HCT116 (cell line): ENCODE measurements around the gene MRPS23.

Source experiments
- CTCF ChIP-seq, 3 experiments: fragments of 200-600 bp in 1 of 3; sonication (generic) in 1 of 3; IDR thresholded peaks in 2 of 3; conservative IDR thresholded peaks in 1 of 3; 2 replicates each; pipeline ENCODE4 v1.5.1; 2012 to 2017; ENCODE audit warnings: low read depth in 2 of 3, low read length in 2 of 3, antibody characterized with exemption in 1 of 3, borderline replicate concordance in 1 of 3, control low read depth in 1 of 3, mild to moderate bottlenecking in 1 of 3, mixed read lengths in 1 of 3, mixed run types in 1 of 3, moderate library complexity in 1 of 3; ENCODE audit not compliant: insufficient read depth in 1 of 3
- EZH2 ChIP-seq: fragments of 200-600 bp; sonication (generic); IDR thresholded peaks from 2 replicates; pipeline ENCODE4 v1.6.1; 2017; ENCODE audit warnings: antibody characterized with exemption, mixed run types
- POLR2A ChIP-seq: IDR thresholded peaks from 2 replicates; pipeline ENCODE4 v1.7.0; 2011; ENCODE audit warnings: borderline replicate concordance; ENCODE audit not compliant: insufficient read depth, insufficient read length; ENCODE audit errors: extremely low read depth
- POLR2AphosphoS5 ChIP-seq: IDR thresholded peaks from 2 replicates; pipeline ENCODE4 v1.6.1; 2011; ENCODE audit warnings: mild to moderate bottlenecking, low read depth, low read length, moderate library complexity

DNA sequence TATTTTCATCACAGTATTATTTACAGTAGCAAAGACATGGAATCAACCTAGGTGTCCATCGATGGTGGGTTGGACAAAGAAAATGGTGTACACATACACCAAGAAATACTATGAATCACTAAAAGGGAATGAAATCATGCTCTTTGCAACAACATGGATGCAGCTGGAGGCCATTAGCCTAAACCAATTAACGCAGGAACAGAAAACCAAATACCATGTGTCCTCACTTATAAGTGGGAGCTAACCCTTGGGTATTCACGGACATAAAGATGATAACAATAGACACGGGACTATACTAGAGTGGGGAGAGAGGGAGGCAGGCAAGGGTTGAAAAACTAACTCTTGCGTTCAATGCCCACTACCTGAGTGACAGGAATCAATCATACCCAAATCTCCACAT is 41.0 kb downstream of the MRPS23 start:
- TF ChIP-seq CTCF (IDR thresholded peaks at IDR 0.05 in 2 of 3, conservative IDR thresholded peaks at IDR 0.05 in 1 of 3; ENCODE audit: borderline replicate concordance in 1 of 3, insufficient read depth in 1 of 3, low read depth in 2 of 3, low read length in 2 of 3): no peak
- TF ChIP-seq EZH2: no peak
- TF ChIP-seq POLR2A: no peak
- TF ChIP-seq POLR2AphosphoS5: no peak
